Heart right ventricle (tissue), 16 donors: ENCODE measurements around the gene OXTR. TPM values are rescaled to one million over a fixed set of nuclear protein-coding genes. Genes with fewer than 3 reads are reported as not detected.

Source experiments
- ATAC-seq, 8 donors: fragments of 200-7000 bp; cut with Tn5 transposase; one replicate each; pipeline ENCODE4 v1.9.1; 2020; ENCODE audit warnings: mild to moderate bottlenecking in 8 of 8, moderate library complexity in 8 of 8, moderate number of reproducible peaks in 1 of 8
- DNase-seq, 2 donors: peaks; one replicate each; pipeline ENCODE4 v3.0.0-alpha.2; 2020
- H3K27ac ChIP-seq, 10 donors: fragments of 200-600 bp; sonication (generic) in 2 of 10; one replicate each; pipeline versions ENCODE4 v1.5.0 to v1.8.0; 2020 to 2022; ENCODE audit warnings: mild to moderate bottlenecking in 3 of 10
- H3K27me3 ChIP-seq, 7 donors: fragments of 200-600 bp; one replicate each; pipeline ENCODE4 v1.8.0; 2021 to 2022; ENCODE audit warnings: mild to moderate bottlenecking in 2 of 7
- H3K36me3 ChIP-seq, 9 donors: fragments of 200-600 bp; sonication (generic) in 1 of 9; one replicate each; pipeline versions ENCODE4 v1.5.0 to v1.8.0; 2020 to 2022; ENCODE audit warnings: mild to moderate bottlenecking in 2 of 9
- H3K4me1 ChIP-seq, 9 donors: fragments of 200-600 bp; sonication (generic) in 1 of 9; one replicate each; pipeline versions ENCODE4 v1.5.0 to v1.8.0; 2020 to 2022; ENCODE audit warnings: mild to moderate bottlenecking in 4 of 9
- H3K4me3 ChIP-seq, 10 donors: fragments of 200-600 bp; sonication (generic) in 2 of 10; one replicate each; pipeline versions ENCODE4 v1.5.0 to v1.8.0; 2020 to 2022; ENCODE audit warnings: mild to moderate bottlenecking in 7 of 10, moderate library complexity in 2 of 10
- H3K9me3 ChIP-seq, 11 donors: fragments of 200-600 bp in 10 of 11; sonication (generic) in 2 of 11; one replicate each; pipeline versions ENCODE4 v1.5.0 to v1.8.0; 2013 to 2022; ENCODE audit warnings: mild to moderate bottlenecking in 2 of 11, control low read depth in 1 of 11, moderate library complexity in 1 of 11
- WGBS, 2 donors: extraction: QIAGEN DNeasy Blood & Tissue Kit; methylation state at CpG; one replicate each; pipeline ENCODE4 v1.1.7; 2013; ENCODE audit warnings: inconsistent platforms in 1 of 2; 5-methylcytosine and 5-hydroxymethylcytosine counted together
- intact Hi-C, 10 donors: fragments of 100-400 bp; cut with DNase I; formaldehyde crosslinking; loops; one replicate each; pipeline versions ENCODE4 v1.11.1 to v1.14.2; 2022
- polyA plus RNA-seq, 2 donors: library from polyadenylated mRNA; stranded (reverse); fragments of 200-250 nt; gene quantifications; one replicate each; pipeline ENCODE4 v1.2.3, GENCODE V29; 2013
- total RNA-seq, 10 donors: library from RNA; stranded (reverse); fragmentation: NEBNext Ultra II Directional in 3 of 10; extraction: Animal tissue kit (Norgen Biotek cat#: 25700) in 3 of 10; gene quantifications; one replicate each; pipeline versions ENCODE4 v1.2.1 to v1.2.4, GENCODE V29; 2021 to 2023
- TF ChIP-seq, protein P1 (sequence below), 9 donors: fragments of 200-600 bp; sonication (generic) in 2 of 9; IDR thresholded peaks; one replicate each; pipeline versions ENCODE4 v1.5.0 to v1.8.0; 2021 to 2022; ENCODE audit warnings: antibody characterized with exemption in 9 of 9, mild to moderate bottlenecking in 5 of 9, moderate library complexity in 1 of 9
- donor health status: Arrhythmogenic right ventricular cardiomyopathy.
- donor health status: ischemic (EF 13 %, LVEDD 7.1; RV severe dilation, severe dysfunction).
- donor health status: healthy with polysubstance abuse.
- donor health status: DM: no; HTN: yes; CAD: no.
- donor health status: DM: no; HTN: no; CAD: no.
- donor health status: ischemic (EF 25% LVEDD 6.9; RV normal size, moderate dysfunction).
- donor health status: ischemic (EF 25% LVEDD 5.7; RV mildly dilated, moderate dysfunction).
- donor health status: healthy.
- donor health status: DM: yes; HTN: yes; CAD: no.
- donor health status: Ischemic cardiomyopathy.
- donor health status: ischemic (EF 35%, LVEDD 5.7; RV mildly dilated, moderate dysfunction).
- donor health status: nonischemic (EF 11% LVEDD 7.7; RV severe dilation, severe dysfunction).
- donor health status: DM: yes; HTN: yes; CAD: no.
- donor health status: PGD.
- donor health status: ischemic (EF 29% LVEDD 5.4; RV normal size, mild dysfunction).
- donor health status: nonischemic (EF 23%, LVEDD 6.1; RV moderate dilation, normal function).

Gene OXTR
- total and polyA plus RNA-seq, 12 donors, result 0.12 to 0.49 (median 0.21) TPM; not detected in 2

DNA sequence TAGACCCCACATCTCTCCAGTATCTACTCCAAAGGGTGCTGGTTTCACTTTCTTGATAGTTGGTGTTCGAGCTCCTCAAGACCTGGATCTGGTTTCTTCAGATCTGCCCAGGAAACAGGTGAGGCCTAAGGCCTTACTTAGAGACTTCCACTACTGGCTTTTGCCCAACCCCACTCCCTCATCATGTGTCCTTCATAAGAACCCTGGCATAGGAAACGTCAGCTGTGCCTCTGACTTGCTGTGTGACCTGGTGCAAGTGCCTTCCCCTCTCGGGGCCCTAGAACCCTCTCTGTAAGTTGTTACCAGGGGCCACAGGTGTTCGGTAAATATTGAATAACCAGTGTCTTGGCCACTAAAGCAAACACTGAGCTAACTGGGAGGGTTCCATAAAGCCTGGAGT lies 3.9 kb downstream of the OXTR start:
- DNase-seq (no peak), ATAC-seq (no peak)
- Histone ChIP-seq H3K4me3 (no peak overlapping the region), H3K9me3 (no peaks in the 10 kb centered on the region), H3K4me1 (peaks cover 0 to 23% (median 18%) of the 10 kb centered on the region in 9 donors), H3K27ac (no peak overlapping the region), H3K27me3 (peaks cover 3 to 42% (median 32%) of the 10 kb centered on the region in 7 donors), H3K36me3 (no peaks in the 10 kb centered on the region)
- TF ChIP-seq, protein P1, sequence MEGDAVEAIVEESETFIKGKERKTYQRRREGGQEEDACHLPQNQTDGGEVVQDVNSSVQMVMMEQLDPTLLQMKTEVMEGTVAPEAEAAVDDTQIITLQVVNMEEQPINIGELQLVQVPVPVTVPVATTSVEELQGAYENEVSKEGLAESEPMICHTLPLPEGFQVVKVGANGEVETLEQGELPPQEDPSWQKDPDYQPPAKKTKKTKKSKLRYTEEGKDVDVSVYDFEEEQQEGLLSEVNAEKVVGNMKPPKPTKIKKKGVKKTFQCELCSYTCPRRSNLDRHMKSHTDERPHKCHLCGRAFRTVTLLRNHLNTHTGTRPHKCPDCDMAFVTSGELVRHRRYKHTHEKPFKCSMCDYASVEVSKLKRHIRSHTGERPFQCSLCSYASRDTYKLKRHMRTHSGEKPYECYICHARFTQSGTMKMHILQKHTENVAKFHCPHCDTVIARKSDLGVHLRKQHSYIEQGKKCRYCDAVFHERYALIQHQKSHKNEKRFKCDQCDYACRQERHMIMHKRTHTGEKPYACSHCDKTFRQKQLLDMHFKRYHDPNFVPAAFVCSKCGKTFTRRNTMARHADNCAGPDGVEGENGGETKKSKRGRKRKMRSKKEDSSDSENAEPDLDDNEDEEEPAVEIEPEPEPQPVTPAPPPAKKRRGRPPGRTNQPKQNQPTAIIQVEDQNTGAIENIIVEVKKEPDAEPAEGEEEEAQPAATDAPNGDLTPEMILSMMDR (IDR thresholded peaks at IDR 0.05), result no peak
- 60 to 80% methylated on average over 4 of the region's 4 CpGs for WGBS, 2 donors
- intact Hi-C loops, result loop anchor here in 6 of 10 donors (5.0 to 10.0 kb wide), 2 partner anchors 101 to 103 kb away; no protein-coding TSS in a partner anchor

DNA sequence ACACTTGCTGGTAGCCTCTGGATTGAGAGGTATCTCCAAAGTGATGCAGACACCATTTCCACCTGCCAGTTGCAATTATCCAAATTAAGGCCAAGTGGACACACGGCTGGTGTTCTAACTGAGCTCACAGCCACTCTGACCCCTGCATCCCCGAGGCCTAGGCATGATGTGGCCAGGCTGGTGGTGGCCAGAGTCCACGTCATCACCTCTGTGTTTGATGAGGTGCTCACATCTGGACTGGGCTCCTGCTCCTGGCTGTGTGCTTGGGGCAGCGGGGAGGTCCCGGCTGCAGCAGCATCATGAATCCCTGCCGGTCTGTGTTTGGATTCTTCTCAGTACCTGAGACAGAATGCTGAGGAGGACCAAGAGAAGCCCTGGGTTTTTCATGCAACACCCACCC lies 4.9 kb downstream of the OXTR start:
- no peak overlapping the region for H3K4me3 ChIP-seq
- DNase-seq, result no peak
- intact Hi-C loops, result loop anchor here in 2 of 10 donors (10.0 kb wide), 1 partner anchor 100 kb away; no protein-coding TSS in a partner anchor
- ATAC-seq, result no peak
- WGBS, 2 donors, result 89 to 95% methylated on average over 6 of the region's 6 CpGs
- TF ChIP-seq, protein P1 (IDR thresholded peaks at IDR 0.05), result no peak
- no peaks in the 10 kb centered on the region for H3K9me3 ChIP-seq
- no peaks in the 10 kb centered on the region for H3K36me3 ChIP-seq
- no peak overlapping the region for H3K27ac ChIP-seq
- peaks cover 3 to 32% (median 28%) of the 10 kb centered on the region in 7 donors for H3K27me3 ChIP-seq
- peaks cover 0 to 20% (median 17%) of the 10 kb centered on the region in 9 donors for H3K4me1 ChIP-seq

DNA sequence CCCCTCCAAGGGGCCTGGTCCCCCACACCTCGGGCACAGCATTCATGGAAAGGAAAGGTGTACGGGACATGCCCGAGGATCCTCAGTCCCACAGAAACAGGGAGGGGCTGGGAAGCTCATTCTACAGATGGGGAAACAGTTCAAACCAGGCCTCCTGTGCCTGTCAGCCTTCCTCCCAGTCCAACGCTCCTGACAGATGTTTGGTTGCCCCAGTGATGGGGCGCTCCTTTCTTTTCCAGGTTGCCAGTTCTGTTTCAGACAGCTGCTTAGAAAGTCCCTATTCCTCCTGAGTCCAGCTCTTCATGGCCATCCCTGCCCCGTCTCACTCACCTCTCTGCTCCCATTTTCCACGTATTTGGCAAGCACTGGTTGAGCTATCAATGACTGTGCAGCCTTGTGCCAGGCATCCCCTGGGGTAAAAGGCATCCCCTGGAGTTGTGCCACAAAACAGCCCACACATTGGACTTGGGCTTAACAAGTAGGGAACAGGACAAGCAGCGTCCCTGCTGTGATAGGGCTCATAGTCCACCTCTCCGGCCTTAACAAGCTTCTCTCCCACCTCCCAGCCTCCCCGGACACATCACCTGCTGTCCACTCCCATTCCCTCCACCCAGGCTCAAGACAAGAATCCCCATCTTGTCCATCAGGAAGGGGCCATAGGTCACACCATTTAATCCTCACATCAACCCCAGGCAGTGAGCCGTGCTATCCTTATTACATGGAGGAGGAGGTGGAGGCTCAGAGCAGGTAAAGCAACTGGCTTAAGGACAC lies 6.6 kb downstream of the OXTR start:
- H3K36me3 ChIP-seq, result no peaks in the 10 kb centered on the region
- H3K27ac ChIP-seq, result no peak overlapping the region
- DNase-seq (no peak), ATAC-seq (no peak)
- TF ChIP-seq, protein P1 (IDR thresholded peaks at IDR 0.05), result no peak
- no peaks in the 10 kb centered on the region for H3K9me3 ChIP-seq
- H3K4me1 ChIP-seq, result peaks cover 0 to 6% (median 3%) of the 10 kb centered on the region in 9 donors
- H3K4me3 ChIP-seq, result no peak overlapping the region
- 87 to 88% methylated on average over 11 of the region's 11 CpGs for WGBS, 2 donors
- intact Hi-C loops, result loop anchor here in 2 of 10 donors (10.0 kb wide), 1 partner anchor 98 kb away; no protein-coding TSS in a partner anchor
- peaks cover 0 to 14% (median 11%) of the 10 kb centered on the region in 7 donors for H3K27me3 ChIP-seq

DNA sequence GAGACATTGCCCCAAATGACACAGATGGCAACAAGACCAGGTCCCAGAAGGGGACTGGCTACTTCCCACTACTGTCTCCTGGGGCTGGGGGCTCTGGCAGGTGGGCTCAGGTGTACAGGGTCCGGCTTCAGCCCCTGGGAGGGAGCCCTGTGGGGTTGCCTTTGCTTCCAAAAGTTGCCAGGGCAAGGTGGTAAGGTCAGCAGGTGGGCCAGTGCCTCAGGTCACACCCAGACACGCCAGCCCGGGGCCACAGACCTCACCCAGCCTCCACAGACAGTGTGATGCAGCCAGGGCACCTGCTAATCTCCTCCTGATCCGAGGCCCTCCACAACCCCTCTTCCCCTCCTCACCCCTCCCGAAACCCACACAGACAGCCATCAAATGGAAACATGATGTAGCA lies 7.5 kb downstream of the OXTR start:
- intact Hi-C loops, result loop anchor here in 2 of 10 donors (10.0 kb wide), 1 partner anchor 97 kb away; no protein-coding TSS in a partner anchor
- WGBS, 2 donors, result 85 to 88% methylated on average over 5 of the region's 5 CpGs
- DNase-seq, result no peak
- ATAC-seq, result no peak
- Histone ChIP-seq H3K9me3 (no peaks in the 10 kb centered on the region), H3K4me3 (no peak overlapping the region), H3K4me1 (peaks cover 0 to 5% (median 0%) of the 10 kb centered on the region in 9 donors), H3K27me3 (peaks cover 0 to 5% (median 2%) of the 10 kb centered on the region in 7 donors), H3K36me3 (no peaks in the 10 kb centered on the region), H3K27ac (no peak overlapping the region)
- TF ChIP-seq, protein P1 (IDR thresholded peaks at IDR 0.05), result no peak
